Esophagus squamous epithelium (tissue), 5 donors: Measurements from ENCODE around the gene KLHL18. TPM values are rescaled to one million over a fixed set of nuclear protein-coding genes. Genes with fewer than 3 reads are reported as not detected.

Experiments
- DNase-seq: peaks from one replicate; lab custom pipeline; 2025; lab: John Stamatoyannopoulos, UW
- H3K27ac ChIP-seq, 4 donors: fragments of 200-600 bp; sonication (generic); one replicate each; pipeline ENCODE4 v1.5.1; 2016 to 2019; ENCODE audit warnings: mild to moderate bottlenecking in 1 of 4
- H3K27me3 ChIP-seq, 4 donors: fragments of 200-600 bp; sonication (generic); 1 replicate in 3 of 4; 2 replicates in 1 of 4; pipeline versions ENCODE4 v1.5.1 to v1.6.0; 2017 to 2021; ENCODE audit warnings: antibody characterized with exemption in 1 of 4
- H3K36me3 ChIP-seq, 3 donors: fragments of 200-600 bp; sonication (generic); one replicate each; pipeline ENCODE4 v1.5.1; 2016 to 2019
- H3K4me1 ChIP-seq, 3 donors: fragments of 200-600 bp; sonication (generic); one replicate each; pipeline ENCODE4 v1.5.1; 2017 to 2019
- H3K4me3 ChIP-seq, 4 donors: fragments of 200-600 bp; sonication (generic); 1 replicate in 3 of 4; 2 replicates in 1 of 4; pipeline ENCODE4 v1.5.1; 2016 to 2019; ENCODE audit warnings: mild to moderate bottlenecking in 2 of 4, moderate library complexity in 1 of 4
- H3K9me3 ChIP-seq, 3 donors: fragments of 200-600 bp; sonication (generic); one replicate each; pipeline ENCODE4 v1.5.1; 2016 to 2019
- CTCF ChIP-seq, 6 experiments: fragments of 450-650 bp in 4 of 6; fragments of 200-600 bp in 2 of 6; sonication (generic) in 2 of 6; IDR thresholded peaks; one replicate each; pipeline ENCODE4 v1.5.1; 2016 to 2019; ENCODE audit warnings: antibody characterized with exemption in 6 of 6, mild to moderate bottlenecking in 4 of 6, moderate library complexity in 4 of 6
- POLR2A ChIP-seq, 4 donors: fragments of 450-650 bp; IDR thresholded peaks; one replicate each; pipeline ENCODE4 v1.6.1; 2017; ENCODE audit warnings: antibody characterized with exemption in 4 of 4, mild to moderate bottlenecking in 4 of 4, moderate library complexity in 3 of 4
- WGBS, 2 donors: methylation state at CpG; one replicate each; pipeline ENCODE4 v1.1.5; 2018; 5-methylcytosine and 5-hydroxymethylcytosine counted together
- intact Hi-C: fragments of 100-400 bp; cut with DNase I; formaldehyde crosslinking; loops from one replicate; pipeline ENCODE4 v1.15.0; 2022
- total RNA-seq, 4 donors: library from RNA; depleted of rRNA; stranded (reverse); fragments of >200 nt; gene quantifications; one replicate each; pipeline ENCODE4 v1.1.0, GENCODE V29; 2016
- donor health status: DM: yes; HTN: yes; CAD: no.

KLHL18 gene
- total RNA-seq, 4 donors from 2014 or later = 12.4 to 19.5 (median 17.0) TPM

DNA sequence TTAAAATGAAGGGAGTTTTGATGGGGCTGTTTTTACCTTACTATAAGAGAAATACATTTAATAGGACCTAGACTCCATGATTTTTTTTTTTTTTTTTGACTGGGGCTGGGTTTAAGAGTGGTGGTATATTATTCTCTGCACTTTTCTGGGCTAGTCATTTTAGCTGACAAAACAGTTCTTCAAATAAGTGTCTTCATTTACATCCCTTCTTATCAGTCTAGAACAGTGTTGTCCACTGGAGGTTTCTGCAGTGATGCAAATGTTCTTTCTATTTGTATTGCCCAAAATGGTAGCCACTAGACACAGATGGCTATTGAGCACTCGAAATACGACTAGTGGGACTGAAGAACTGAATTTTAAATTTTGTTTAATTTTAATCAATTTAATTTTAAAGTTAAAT, 37.2 kb downstream of the KLHL18 start:
- H3K36me3 ChIP-seq = peaks cover 5 to 53% (median 24%) of the 10 kb centered on the region in 3 donors
- no peaks in the 10 kb centered on the region for H3K9me3 ChIP-seq
- H3K27ac ChIP-seq = no peak overlapping the region
- intact Hi-C loops = no loop called here
- H3K4me3 ChIP-seq = no peak overlapping the region
- peaks cover 0 to 28% (median 0%) of the 10 kb centered on the region in 3 donors for H3K4me1 ChIP-seq
- WGBS, 2 donors = 42 to 83% methylated on average over 2 of the region's 2 CpGs
- no peak for TF ChIP-seq CTCF (IDR thresholded peaks at IDR 0.05)
- TF ChIP-seq POLR2A (IDR thresholded peaks at IDR 0.05) = no peak
- DNase-seq = no peak
- no peaks in the 10 kb centered on the region for H3K27me3 ChIP-seq

DNA sequence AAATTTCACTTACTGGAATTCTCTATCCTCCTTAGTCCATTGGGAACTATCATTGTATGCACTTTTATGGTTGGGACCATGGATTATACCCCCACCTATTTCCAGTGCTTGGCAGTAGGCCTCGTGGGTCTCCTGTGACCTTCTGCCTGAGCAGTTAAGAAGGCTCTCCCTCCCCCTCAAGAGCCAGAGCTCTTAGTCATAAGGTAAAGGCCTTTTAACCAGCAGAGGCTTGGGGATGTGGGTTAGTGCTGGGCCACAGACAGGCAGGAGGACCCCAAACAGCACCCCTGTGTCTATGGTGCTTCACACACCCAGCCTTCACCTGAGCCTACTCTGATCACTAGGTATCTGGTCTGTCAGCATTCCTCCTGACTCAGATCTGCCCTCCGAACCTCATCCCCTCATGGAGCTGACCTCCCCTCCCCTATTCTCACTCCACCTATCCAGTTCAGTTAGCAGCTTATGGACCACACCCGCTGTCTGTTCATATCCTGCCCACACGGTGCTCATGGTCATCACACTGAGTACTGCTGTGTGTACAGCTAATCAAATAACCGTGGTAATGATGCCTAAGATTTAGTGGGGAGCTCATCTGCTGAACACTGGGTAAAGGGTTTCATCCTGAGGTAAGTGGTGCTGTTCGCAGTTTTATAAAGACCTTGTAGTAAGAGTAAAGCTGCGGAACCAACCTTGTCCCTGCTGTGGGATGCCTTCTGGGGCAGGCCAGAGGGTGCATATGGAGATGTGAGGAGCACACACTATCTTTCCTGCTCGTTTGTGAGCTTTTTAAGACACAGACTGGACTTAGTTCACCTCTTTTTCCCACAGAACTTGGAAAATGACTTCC, 40.9 kb downstream of the KLHL18 start:
- intact Hi-C loops = no loop called here
- TF ChIP-seq POLR2A (IDR thresholded peaks at IDR 0.05) (no peak), CTCF (IDR thresholded peaks at IDR 0.05) (no peak)
- Histone ChIP-seq H3K9me3 (no peaks in the 10 kb centered on the region), H3K36me3 (peaks cover 5 to 90% (median 25%) of the 10 kb centered on the region in 3 donors), H3K4me3 (no peak overlapping the region), H3K27ac (no peak overlapping the region), H3K4me1 (peaks cover 0 to 19% (median 0%) of the 10 kb centered on the region in 3 donors), H3K27me3 (no peaks in the 10 kb centered on the region)
- 76 to 77% methylated on average over 6 to 8 of the region's 8 CpGs for WGBS, 2 donors
- no peak for DNase-seq

- WGBS, 2 donors = 0% methylated on average over 2 of the region's 2 CpGs
- Histone ChIP-seq H3K4me3 (no peak overlapping the region), H3K27me3 (no peaks in the 10 kb centered on the region), H3K36me3 (peaks cover 5 to 97% (median 25%) of the 10 kb centered on the region in 3 donors), H3K4me1 (peaks cover 0 to 12% (median 0%) of the 10 kb centered on the region in 3 donors), H3K27ac (no peak overlapping the region), H3K9me3 (no peaks in the 10 kb centered on the region)
- intact Hi-C loops = no loop called here
- no peak for DNase-seq
- TF ChIP-seq POLR2A (IDR thresholded peaks at IDR 0.05) = no peak
- peak; percentile 38 to 79 (median 66) for TF ChIP-seq CTCF (IDR thresholded peaks at IDR 0.05)
Observed at GRCh38 chr3:47324278-47324865, 41.6 kb downstream of the KLHL18 start.

GRCh38 chr3:47333907-47334306, 51.2 kb downstream of the KLHL18 start:
- TF ChIP-seq CTCF (IDR thresholded peaks at IDR 0.05) (no peak), POLR2A (IDR thresholded peaks at IDR 0.05) (no peak)
- no peak for DNase-seq
- Histone ChIP-seq H3K27ac (no peak overlapping the region), H3K4me3 (no peak overlapping the region), H3K27me3 (no peaks in the 10 kb centered on the region), H3K4me1 (no peaks in the 10 kb centered on the region), H3K36me3 (peaks cover 13 to 100% (median 19%) of the 10 kb centered on the region in 3 donors), H3K9me3 (no peaks in the 10 kb centered on the region)
- 73 to 76% methylated on average over 3 of the region's 3 CpGs for WGBS, 2 donors
- intact Hi-C loops = no loop called here

- H3K9me3 ChIP-seq = no peaks in the 10 kb centered on the region
- TF ChIP-seq POLR2A (IDR thresholded peaks at IDR 0.05) (no peak), CTCF (IDR thresholded peaks at IDR 0.05) (no peak)
- no peaks in the 10 kb centered on the region for H3K27me3 ChIP-seq
- WGBS, 2 donors = 84 to 90% methylated on average over 5 of the region's 5 CpGs
- DNase-seq = no peak
- intact Hi-C loops = no loop called here
- H3K4me1 ChIP-seq = no peaks in the 10 kb centered on the region
- no peak overlapping the region for H3K27ac ChIP-seq
- H3K4me3 ChIP-seq = no peak overlapping the region
- peaks cover 19 to 100% (median 20%) of the 10 kb centered on the region in 3 donors for H3K36me3 ChIP-seq
Observed at GRCh38 chr3:47337656-47338055, 54.9 kb downstream of the KLHL18 start.
